ENCODE measurements around the gene PLEKHM3. TPM values are rescaled to one million over a fixed set of nuclear protein-coding genes. Genes with fewer than 3 reads are reported as not detected.

PLEKHM3 gene
- total RNA-seq, 1 donor from 2014 or later: 18.3 TPM

GRCh38 chr2:207920721-207921120 is 104.6 kb downstream of the PLEKHM3 start:
- peaks cover 0 to 4% of the 10 kb centered on the region in 2 donors for H3K36me3 ChIP-seq
- no peaks in the 10 kb centered on the region for H3K27me3 ChIP-seq
- H3K27ac ChIP-seq: no peak overlapping the region
- DNase-seq (ENCODE audit: low spot score in 2 of 2): no peak
- TF ChIP-seq CTCF (IDR thresholded peaks at IDR 0.05): no peak
- intact Hi-C loops (cut with DNase I): no loop called here
- H3K9me3 ChIP-seq: no peaks in the 10 kb centered on the region
- H3K4me1 ChIP-seq: no peaks in the 10 kb centered on the region
- no peak overlapping the region for H3K4me3 ChIP-seq

GRCh38 chr2:207920321-207920720 is 105.0 kb downstream of the PLEKHM3 start:
- Histone ChIP-seq H3K4me1 (no peaks in the 10 kb centered on the region), H3K27me3 (no peaks in the 10 kb centered on the region), H3K9me3 (no peaks in the 10 kb centered on the region), H3K4me3 (no peak overlapping the region), H3K27ac (no peak overlapping the region), H3K36me3 (peaks cover 0 to 4% of the 10 kb centered on the region in 2 donors)
- TF ChIP-seq CTCF (IDR thresholded peaks at IDR 0.05): no peak
- DNase-seq (ENCODE audit: low spot score in 2 of 2): no peak
- intact Hi-C loops (cut with DNase I): no loop called here

- Histone ChIP-seq H3K36me3 (peaks cover 0 to 4% of the 10 kb centered on the region in 2 donors), H3K4me3 (no peak overlapping the region), H3K27ac (no peak overlapping the region), H3K27me3 (no peaks in the 10 kb centered on the region), H3K9me3 (no peaks in the 10 kb centered on the region), H3K4me1 (no peaks in the 10 kb centered on the region)
- no peak for DNase-seq (ENCODE audit: low spot score in 2 of 2)
- TF ChIP-seq CTCF (IDR thresholded peaks at IDR 0.05): no peak
- intact Hi-C loops (cut with DNase I): no loop called here
These were observed 106.0 kb downstream of the PLEKHM3 start for GRCh38 chr2:207919164-207919919.

- no peaks in the 10 kb centered on the region for H3K4me1 ChIP-seq
- no peak overlapping the region for H3K4me3 ChIP-seq
- intact Hi-C loops (cut with DNase I): no loop called here
- TF ChIP-seq CTCF (IDR thresholded peaks at IDR 0.05): no peak
- H3K36me3 ChIP-seq: peaks cover 0 to 4% of the 10 kb centered on the region in 2 donors
- no peaks in the 10 kb centered on the region for H3K27me3 ChIP-seq
- no peaks in the 10 kb centered on the region for H3K9me3 ChIP-seq
- DNase-seq (ENCODE audit: low spot score in 2 of 2): no peak
- H3K27ac ChIP-seq: no peak overlapping the region
These were observed 110.6 kb downstream of the PLEKHM3 start for GRCh38 chr2:207914716-207915115.

- Histone ChIP-seq H3K27ac (no peak overlapping the region), H3K27me3 (no peaks in the 10 kb centered on the region), H3K9me3 (no peaks in the 10 kb centered on the region), H3K4me1 (no peaks in the 10 kb centered on the region), H3K36me3 (peaks cover 0 to 1% of the 10 kb centered on the region in 2 donors), H3K4me3 (no peak overlapping the region)
- TF ChIP-seq CTCF (IDR thresholded peaks at IDR 0.05): no peak
- intact Hi-C loops (cut with DNase I): no loop called here
- DNase-seq (ENCODE audit: low spot score in 2 of 2): no peak
These were observed 111.5 kb downstream of the PLEKHM3 start for GRCh38 chr2:207913772-207914358.

All from ascending aorta (tissue), 2 donors.